Measurements from ENCODE around the gene CNEP1R1.

GRCh38 chr16:50068550-50068949 lies 43.5 kb downstream of the CNEP1R1 start:
- no peak for TF ChIP-seq SUZ12 (IDR thresholded peaks at IDR 0.05; ENCODE audit: extremely low read depth, insufficient read depth, insufficient read length)
- no peak for TF ChIP-seq YY1 (IDR thresholded peaks at IDR 0.05; ENCODE audit: insufficient read depth, insufficient read length)
- TF ChIP-seq ZNF274 (IDR thresholded peaks at IDR 0.05; ENCODE audit: low read depth, low read length) = no peak

Measured in NT2/D1 (cell line).